GM18861 (cell line): ENCODE results near the gene CNGA3.
"Not testable (repeated sequence)": the region's sequence is repeated elsewhere in the genome, so short reads cannot be mapped to it uniquely, and the experiment has no call there.

ENCODE experiments used
- ATAC-seq: cut with Tn5 transposase; IDR thresholded peaks from one replicate; pipeline ENCODE4 v1.9.1; 2021; ENCODE audit not compliant: unreplicated experiment

Gene CNGA3

GRCh38 chr2:98346311-98347236 lies at the start of gene CNGA3:
Gene CNGA3 (plus strand): TSS chr2:98346456. CDS start chr2:98369976, 23,520 bp downstream.
- no peak for ATAC-seq

- ATAC-seq = no peak
Observed at GRCh38 chr2:98297817-98298682, 48.2 kb upstream of the CNGA3 start.

GRCh38 chr2:98298683-98299164 lies 47.5 kb upstream of the CNGA3 start:
- no peak for ATAC-seq

GRCh38 chr2:98299211-98299905 lies 46.9 kb upstream of the CNGA3 start:
- ATAC-seq = no peak

- ATAC-seq = no peak
Observed at GRCh38 chr2:98300141-98300874, 45.9 kb upstream of the CNGA3 start.

- ATAC-seq = no peak
Observed at GRCh38 chr2:98301469-98301868, 44.8 kb upstream of the CNGA3 start.

GRCh38 chr2:98307131-98307696 lies 39.0 kb upstream of the CNGA3 start:
- not testable (repeated sequence) for ATAC-seq

- ATAC-seq = no peak
Observed at GRCh38 chr2:98308068-98308467, 38.2 kb upstream of the CNGA3 start.

GRCh38 chr2:98308532-98308931 lies 37.7 kb upstream of the CNGA3 start:
- ATAC-seq = no peak

GRCh38 chr2:98309580-98309979 lies 36.7 kb upstream of the CNGA3 start:
- no peak for ATAC-seq

- no peak for ATAC-seq
Observed at GRCh38 chr2:98310010-98310409, 36.2 kb upstream of the CNGA3 start.

GRCh38 chr2:98311090-98311489 lies 35.2 kb upstream of the CNGA3 start:
- ATAC-seq = no peak

GRCh38 chr2:98311771-98312545 lies 34.3 kb upstream of the CNGA3 start:
- ATAC-seq = no peak

GRCh38 chr2:98313492-98314250 lies 32.6 kb upstream of the CNGA3 start:
- ATAC-seq = no peak

GRCh38 chr2:98314251-98314650 lies 32.0 kb upstream of the CNGA3 start:
- ATAC-seq = no peak

GRCh38 chr2:98315957-98316356 lies 30.3 kb upstream of the CNGA3 start:
- ATAC-seq = no peak

- ATAC-seq = no peak
Observed at GRCh38 chr2:98317214-98317613, 29.0 kb upstream of the CNGA3 start.

- ATAC-seq = not testable (repeated sequence)
Observed at GRCh38 chr2:98320171-98320570, 26.1 kb upstream of the CNGA3 start.
